IMR-90 (cell line): ENCODE data around the gene CNOT6. TPM values are rescaled to one million over a fixed set of nuclear protein-coding genes. Genes with fewer than 3 reads are reported as not detected.
A peak's percentile ranks its signal among the peaks of the same experiment; 100 is the strongest.

Experiments
- ATAC-seq: fragments of 200-7000 bp; cut with Tn5 transposase; 2 replicates; pipeline ENCODE4 v1.9.1; 2020; ENCODE audit warnings: low read depth, mild to moderate bottlenecking, moderate library complexity
- BruUV-seq: library from RNA; stranded (reverse); fragments of 400-500 nt; replicated peaks from 2 replicates; lab custom pipeline; 2021; lab: Mats Ljungman, UMichigan
- CTCF ChIA-PET: fragments of 300-600 bp; formaldehyde crosslinking; extraction: SDS; loops from one replicate; lab custom pipeline; 2021; ENCODE audit warnings: antibody characterized with exemption; lab: Yijun Ruan, JAX
- POLR2A ChIA-PET: fragments of 300-600 bp; sonication (Branson Sonifier 250); formaldehyde crosslinking; loops from one replicate; lab custom pipeline; 2022; ENCODE audit warnings: antibody characterized with exemption; ENCODE audit not compliant: unreplicated experiment; lab: Charles Lee
- DNase-seq: peaks from one replicate; pipeline ENCODE4 v3.0.0; 2013
- H2AFZ ChIP-seq: replicated peaks from 2 replicates; pipeline ENCODE3; 2013; ENCODE audit warnings: low read length, mild to moderate bottlenecking; ENCODE audit not compliant: poor library complexity
- H2AK5ac ChIP-seq: 2 replicates; pipeline ENCODE4 v1.6.1; 2013; ENCODE audit warnings: low read depth, low read length, inconsistent platforms
- H2AK9ac ChIP-seq: replicated peaks from 2 replicates; pipeline ENCODE3; 2013; ENCODE audit warnings: mild to moderate bottlenecking, low read depth, low read length, moderate library complexity; ENCODE audit not compliant: poor library complexity
- H2BK120ac ChIP-seq: 2 replicates; pipeline ENCODE4 v1.6.1; 2013; ENCODE audit warnings: low read depth, low read length, inconsistent platforms
- H2BK15ac ChIP-seq: 3 replicates; pipeline ENCODE4 v1.6.1; 2013; ENCODE audit warnings: low read depth, low read length, inconsistent platforms
- H2BK20ac ChIP-seq: 2 replicates; pipeline ENCODE4 v1.6.1; 2013; ENCODE audit warnings: low read depth, mild to moderate bottlenecking, inconsistent platforms, low read length, moderate library complexity
- H2BK5ac ChIP-seq: 2 replicates; pipeline ENCODE4 v1.6.1; 2013; ENCODE audit warnings: mild to moderate bottlenecking, low read depth, low read length, inconsistent platforms; ENCODE audit not compliant: poor library complexity, severe bottlenecking
- H3K14ac ChIP-seq: replicated peaks from 2 replicates; pipeline ENCODE4 v1.6.1; 2013; ENCODE audit warnings: low read depth, low read length, inconsistent platforms
- H3K18ac ChIP-seq: 2 replicates; pipeline ENCODE4 v1.6.1; 2013; ENCODE audit warnings: low read depth, low read length, control low read depth
- H3K23ac ChIP-seq: 2 replicates; pipeline ENCODE4 v1.6.1; 2013; ENCODE audit warnings: low read depth, low read length, inconsistent platforms
- H3K27ac ChIP-seq: 2 replicates; pipeline ENCODE4 v1.5.1; 2013; ENCODE audit warnings: mild to moderate bottlenecking, control low read depth, low read length; ENCODE audit not compliant: insufficient read depth
- H3K27me3 ChIP-seq: 2 replicates; pipeline ENCODE4 v1.6.1; 2013; ENCODE audit warnings: low read length; ENCODE audit not compliant: control insufficient read depth, insufficient read depth
- H3K36me3 ChIP-seq: 2 replicates; pipeline ENCODE4 v1.6.1; 2013; ENCODE audit warnings: low read length, mixed read lengths; ENCODE audit not compliant: control insufficient read depth, insufficient read depth
- H3K4ac ChIP-seq: 2 replicates; pipeline ENCODE4 v1.6.1; 2013; ENCODE audit warnings: low read depth, low read length, inconsistent platforms
- H3K4me1 ChIP-seq: 2 replicates; pipeline ENCODE4 v1.6.1; 2013; ENCODE audit warnings: low read length, mixed read lengths; ENCODE audit not compliant: control insufficient read depth, insufficient read depth
- H3K4me2 ChIP-seq: 2 replicates; pipeline ENCODE4 v1.6.1; 2013; ENCODE audit warnings: low read depth, mild to moderate bottlenecking, control low read depth, low read length, moderate library complexity
- H3K4me3 ChIP-seq: 2 replicates; pipeline ENCODE4 v1.5.1; 2013; ENCODE audit warnings: low read depth, mild to moderate bottlenecking, control low read depth, low read length, moderate library complexity; ENCODE audit not compliant: insufficient read depth
- H3K56ac ChIP-seq: 2 replicates; pipeline ENCODE4 v1.6.1; 2013; ENCODE audit warnings: low read length, inconsistent platforms; ENCODE audit not compliant: insufficient read depth; ENCODE audit errors: extremely low read depth
- H3K79me1 ChIP-seq, 2 experiments: 2 replicates each; pipeline ENCODE4 v1.6.1; 2013; ENCODE audit warnings: low read length in 2 of 2, inconsistent platforms in 1 of 2, low read depth in 1 of 2
- H3K9ac ChIP-seq: 2 replicates; pipeline ENCODE4 v1.6.1; 2013; ENCODE audit warnings: low read depth, low read length, control low read depth
- H3K9me1 ChIP-seq: 2 replicates; pipeline ENCODE4 v1.6.1; 2013; ENCODE audit warnings: low read length, inconsistent platforms; ENCODE audit not compliant: insufficient read depth
- H3K9me3 ChIP-seq: 2 replicates; pipeline ENCODE4 v1.6.1; 2013; ENCODE audit warnings: low read length; ENCODE audit not compliant: control insufficient read depth, insufficient read depth
- H4K20me1 ChIP-seq: 2 replicates; pipeline ENCODE4 v1.6.1; 2013; ENCODE audit warnings: low read length, inconsistent platforms; ENCODE audit not compliant: insufficient read depth
- H4K5ac ChIP-seq: 2 replicates; pipeline ENCODE4 v1.6.1; 2013; ENCODE audit warnings: mild to moderate bottlenecking, low read depth, low read length, control low read depth
- H4K8ac ChIP-seq, 2 experiments: 2 replicates each; pipeline ENCODE4 v1.6.1; 2013; ENCODE audit warnings: low read depth in 2 of 2, low read length in 2 of 2, control low read depth in 1 of 2, inconsistent platforms in 1 of 2
- H4K91ac ChIP-seq: 2 replicates; pipeline ENCODE4 v1.6.1; 2013; ENCODE audit warnings: low read depth, low read length, inconsistent platforms; ENCODE audit not compliant: insufficient read depth
- BHLHE40 ChIP-seq: fragments of 150-350 bp; IDR thresholded peaks from 2 replicates; pipeline ENCODE4 v1.6.1; 2016; ENCODE audit warnings: mild to moderate bottlenecking, low read depth, low read length
- CEBPB ChIP-seq: IDR thresholded peaks from 2 replicates; pipeline ENCODE4 v1.6.1; 2012; ENCODE audit warnings: low read depth, low read length, improper control_type of control experiment
- CTCF ChIP-seq: conservative IDR thresholded peaks from 2 replicates; pipeline ENCODE4 v1.5.1; 2012; ENCODE audit warnings: mild to moderate bottlenecking, low read depth, low read length, improper control_type of control experiment
- MAZ ChIP-seq: IDR thresholded peaks from 2 replicates; pipeline ENCODE4 v1.6.1; 2012; ENCODE audit warnings: low read depth, mild to moderate bottlenecking, low read length, improper control_type of control experiment, moderate library complexity, borderline replicate concordance
- MXI1 ChIP-seq: IDR thresholded peaks from 2 replicates; pipeline ENCODE4 v1.6.1; 2012; ENCODE audit warnings: low read depth, mild to moderate bottlenecking, low read length, moderate library complexity, borderline replicate concordance
- SMC3 ChIP-seq: fragments of 150-350 bp; IDR thresholded peaks from 2 replicates; pipeline ENCODE4 v1.6.1; 2016; ENCODE audit warnings: low read depth, mild to moderate bottlenecking, antibody characterized with exemption, low read length, moderate library complexity
- WGBS, 2 experiments: methylation state at CpG; one replicate each; pipeline versions ENCODE4 v1.1.5 to v1.1.7; 2013; ENCODE audit warnings: missing lambda C conversion rate in 2 of 2; ENCODE audit not compliant: insufficient read length in 1 of 2; ENCODE audit errors: extremely low coverage in 2 of 2; 5-methylcytosine and 5-hydroxymethylcytosine counted together
- dilution Hi-C: fragments of 300-500 bp; cut with HindIII; formaldehyde crosslinking; loops from one replicate; pipeline ENCODE4 v1.14.3; 2018; ENCODE audit warnings: low sequenced_read_pairs; ENCODE audit not compliant: unreplicated experiment
- in situ Hi-C: fragments of 300-500 bp; cut with MboI; formaldehyde crosslinking; loops from 3 replicates; pipeline ENCODE4 v1.14.3; 2019; ENCODE audit warnings: low sequenced_read_pairs, inconsistent platforms, mixed read lengths
- intact Hi-C: fragments of 100-400 bp; cut with micrococcal nuclease; formaldehyde crosslinking; loops from 2 replicates; pipeline ENCODE4 v1.10.0; 2022
- polyA plus RNA-seq, 3 experiments: library from polyadenylated mRNA; depleted of rRNA; stranded (reverse); fragments of >200 nt; gene quantifications; 2 replicates each; pipeline ENCODE4 v1.2.3, GENCODE V29; 2012; ENCODE audit warnings: low replicate concordance in 1 of 3
- total RNA-seq: library from RNA; depleted of rRNA; stranded (reverse); fragments of >200 nt; gene quantifications from 2 replicates; pipeline ENCODE4 v1.2.3, GENCODE V29; 2012
- TF ChIP-seq, protein P1 (sequence below): fragments of 150-350 bp; IDR thresholded peaks from 2 replicates; pipeline ENCODE4 v1.6.1; 2016; ENCODE audit warnings: low read depth, mild to moderate bottlenecking, low read length, moderate library complexity, borderline replicate concordance

Gene CNOT6
- total and polyA plus RNA-seq, 2 of the 4 experiments (the other 2 are of a cell fraction) = 9.7 to 10.8 TPM

- Histone ChIP-seq H3K4me1 (no peaks in the 10 kb centered on the region), H2BK5ac (no peak overlapping the region), H3K56ac (no peak overlapping the region), H3K79me1 (no peaks in the 10 kb centered on the region), H3K9me1 (no peaks in the 10 kb centered on the region), H3K18ac (no peak overlapping the region), H3K36me3 (no peaks in the 10 kb centered on the region), H3K9ac (no peak overlapping the region), H3K4me2 (no peak overlapping the region), H4K8ac (no peak overlapping the region), H2BK120ac (no peak overlapping the region), H3K4me3 (no peak overlapping the region), H4K91ac (no peak overlapping the region), H2BK15ac (no peak overlapping the region), H3K4ac (no peak overlapping the region), H3K14ac (no peak overlapping the region), H2AK5ac (no peak overlapping the region), H3K27ac (no peak overlapping the region), H2AK9ac (no peak overlapping the region), H2AFZ (peak overlapping the region; percentile 51), H3K27me3 (peaks cover 7% of the 10 kb centered on the region; the same call in 1 of the 2 replicates), H3K23ac (no peak overlapping the region), H3K9me3 (no peaks in the 10 kb centered on the region), H4K5ac (no peak overlapping the region), H4K20me1 (no peaks in the 10 kb centered on the region; the same call in 1 of the 2 replicates), H2BK20ac (no peak overlapping the region)
- ChIA-PET CTCF (no interaction called here), POLR2A (no interaction called here)
- WGBS, 2 experiments = 85% methylated on average over 5 of the region's 26 CpGs; no CpG with 5 or more reads in 1 of the 2 experiments
- TF ChIP-seq, protein P1, sequence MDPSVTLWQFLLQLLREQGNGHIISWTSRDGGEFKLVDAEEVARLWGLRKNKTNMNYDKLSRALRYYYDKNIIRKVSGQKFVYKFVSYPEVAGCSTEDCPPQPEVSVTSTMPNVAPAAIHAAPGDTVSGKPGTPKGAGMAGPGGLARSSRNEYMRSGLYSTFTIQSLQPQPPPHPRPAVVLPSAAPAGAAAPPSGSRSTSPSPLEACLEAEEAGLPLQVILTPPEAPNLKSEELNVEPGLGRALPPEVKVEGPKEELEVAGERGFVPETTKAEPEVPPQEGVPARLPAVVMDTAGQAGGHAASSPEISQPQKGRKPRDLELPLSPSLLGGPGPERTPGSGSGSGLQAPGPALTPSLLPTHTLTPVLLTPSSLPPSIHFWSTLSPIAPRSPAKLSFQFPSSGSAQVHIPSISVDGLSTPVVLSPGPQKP = no peak
- TF ChIP-seq MXI1 (no peak), BHLHE40 (no peak), CEBPB (no peak), MAZ (no peak), CTCF (no peak), SMC3 (no peak)
- intact Hi-C loops (loop anchor here (5.0 to 10.0 kb wide), 2 partner anchors 136 to 404 kb away; partner anchors contain the start of gene RASGEF1C), dilution Hi-C loops (no loop called here), in situ Hi-C loops (no loop called here)
- ATAC-seq = no peak
- DNase-seq = no peak
- BruUV-seq = no TSS peak
Observed at GRCh38 chr5:180608572-180609310, 114.6 kb downstream of the CNOT6 start.
